Right ventricle myocardium superior (tissue), 1 donor: ENCODE measurements around the gene TMSB4X. TPM values are rescaled to one million over a fixed set of nuclear protein-coding genes. Genes with fewer than 3 reads are reported as not detected.
A peak's percentile ranks its signal among the peaks of the same experiment; 100 is the strongest.
"Not testable (repeated sequence)": the region's sequence is repeated elsewhere in the genome, so short reads cannot be mapped to it uniquely, and the experiment has no call there.

Experiments used
- ATAC-seq: fragments of 200-7000 bp; cut with Tn5 transposase; one replicate; pipeline ENCODE4 v1.9.1; 2020; ENCODE audit warnings: mild to moderate bottlenecking; ENCODE audit not compliant: poor library complexity
- DNase-seq: peaks from one replicate; pipeline ENCODE4 v3.0.0-alpha.2; 2020
- intact Hi-C: fragments of 100-400 bp; cut with DNase I; formaldehyde crosslinking; loops from one replicate; pipeline ENCODE4 v1.11.2; 2022
- total RNA-seq: library from RNA; stranded (reverse); fragmentation: NEBNext Ultra II Directional; extraction: Animal tissue kit (Norgen Biotek cat#: 25700); gene quantifications from one replicate; pipeline ENCODE4 v1.2.1, GENCODE V29; 2021
- donor health status: DM: no; HTN: yes; CAD: no; lungs with severe emphysema.

TMSB4X gene
- total RNA-seq, 1 donor from 2014 or later, result 875 TPM

DNA sequence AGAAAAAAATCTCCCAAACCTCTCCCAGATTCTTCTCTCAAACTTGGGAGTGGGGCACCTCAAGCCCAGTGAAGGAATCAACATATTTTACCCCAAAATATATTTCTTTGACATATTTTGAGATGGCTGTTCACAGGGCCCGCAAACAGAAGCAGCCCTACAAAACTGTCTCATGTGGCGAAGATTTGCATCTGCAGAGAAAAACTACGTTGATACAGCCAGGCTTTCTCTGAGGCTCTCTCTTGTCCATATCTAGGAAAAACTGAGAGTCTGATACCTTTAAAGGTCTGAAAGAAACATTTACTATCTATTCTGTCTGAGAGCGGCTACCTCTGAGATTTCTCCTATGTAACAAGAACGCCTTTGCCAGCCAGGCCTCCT, 23.3 kb upstream of the TMSB4X start:
- intact Hi-C loops, result no loop called here
- no peak for ATAC-seq
- DNase-seq, result no peak

DNA sequence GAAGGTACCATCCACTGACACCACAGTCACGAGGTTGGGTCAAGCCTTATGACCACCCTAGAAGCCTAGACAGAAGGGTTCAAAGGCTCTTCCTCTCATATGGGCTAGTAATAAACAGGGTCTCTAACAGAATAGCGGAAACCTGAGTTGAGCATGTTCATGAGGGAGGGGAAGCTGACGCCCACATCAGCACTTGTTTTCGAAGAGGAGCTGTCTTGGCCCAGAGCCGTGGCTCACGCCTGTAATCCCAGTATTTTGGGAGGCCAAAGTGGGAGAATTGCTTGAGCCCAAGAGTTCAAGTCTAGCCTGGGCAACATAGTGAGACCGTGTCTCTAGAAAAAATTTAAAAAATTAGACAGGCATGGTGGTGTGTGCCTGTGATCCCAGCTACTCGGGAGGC, 21.5 kb upstream of the TMSB4X start:
- DNase-seq (no peak), ATAC-seq (no peak)
- intact Hi-C loops, result no loop called here

DNA sequence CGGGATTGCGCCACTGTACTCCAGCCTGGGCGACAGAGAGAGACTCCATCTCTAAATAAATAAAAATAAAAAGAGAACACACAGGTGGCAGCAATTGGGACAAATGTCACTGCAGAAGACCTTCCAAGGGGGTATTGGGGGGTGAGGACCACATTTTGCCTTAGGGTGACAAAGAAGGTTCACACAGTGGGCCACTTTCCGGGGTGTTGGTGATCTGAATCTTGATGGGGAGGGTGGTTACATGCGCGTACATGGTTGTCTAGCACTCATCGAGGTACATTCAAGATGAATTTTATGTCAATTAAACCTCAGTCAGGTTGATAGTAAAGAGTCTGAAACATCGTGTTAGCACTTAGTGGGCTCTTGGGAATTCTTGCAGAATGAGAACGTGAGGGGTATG, 20.5 kb upstream of the TMSB4X start:
- ATAC-seq (no peak), DNase-seq (no peak)
- intact Hi-C loops, result no loop called here

DNA sequence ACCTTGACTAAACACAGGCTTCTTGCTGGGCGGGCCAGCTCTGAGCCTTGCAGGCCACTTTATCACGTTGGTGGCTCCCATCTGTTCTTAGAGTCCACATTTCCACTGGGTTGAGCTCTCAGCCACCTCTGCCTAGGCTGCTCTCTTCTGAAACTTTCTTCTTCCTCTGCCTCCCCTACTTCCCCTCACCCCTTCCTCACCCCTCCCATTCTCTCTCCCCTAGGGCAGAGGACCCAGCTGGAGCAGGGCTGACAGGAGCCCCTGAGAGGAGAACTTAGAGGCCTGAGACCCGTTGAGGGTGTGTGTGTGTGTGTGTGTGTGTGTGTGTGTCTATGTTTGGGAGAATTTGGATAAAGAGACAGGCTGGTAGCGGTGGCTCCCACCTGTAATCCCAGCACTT, 19.9 kb upstream of the TMSB4X start:
- intact Hi-C loops, result no loop called here
- ATAC-seq (no peak), DNase-seq (no peak)

DNA sequence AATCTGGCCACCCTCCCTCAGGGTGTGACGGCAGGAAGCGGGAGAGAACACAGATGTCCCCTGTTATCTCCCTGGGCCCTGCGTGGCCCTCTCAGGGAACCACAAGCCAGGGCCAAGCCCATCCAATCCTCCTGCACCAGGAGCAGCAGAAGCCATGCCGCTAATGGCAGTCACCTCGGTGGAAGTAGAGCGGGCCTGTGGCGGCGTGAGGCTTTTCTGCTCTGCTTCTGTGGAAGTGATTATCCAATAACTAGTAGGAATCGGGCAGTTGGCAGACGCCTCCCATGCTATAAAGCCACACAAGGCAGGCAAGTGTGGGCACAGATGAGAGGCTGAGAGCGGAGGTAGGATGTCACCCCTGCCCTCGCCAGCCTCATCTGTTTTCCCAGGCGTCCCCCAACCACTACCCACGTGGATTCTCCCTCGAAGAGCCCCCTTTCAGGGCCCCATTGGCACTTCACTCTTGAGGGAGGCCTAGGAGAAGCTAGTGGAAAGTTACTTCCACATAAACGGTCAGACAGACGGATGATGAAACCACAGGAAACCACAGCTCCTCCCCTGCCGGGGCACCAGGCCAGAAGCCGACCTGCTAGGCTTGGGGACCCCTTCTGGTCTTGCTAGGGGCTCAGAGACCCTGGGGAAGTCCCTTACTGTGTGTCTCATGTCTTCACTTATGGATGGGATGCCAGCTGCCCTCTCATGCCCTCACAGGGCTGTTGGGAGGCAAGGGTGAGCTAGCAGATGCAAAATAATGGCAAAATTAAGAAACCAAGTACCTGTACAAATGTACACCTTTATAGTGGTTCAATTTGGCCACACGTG, 18.8 kb upstream of the TMSB4X start:
- peak; percentile 77 for DNase-seq
- intact Hi-C loops, result no loop called here
- ATAC-seq, result peak; percentile 85

DNA sequence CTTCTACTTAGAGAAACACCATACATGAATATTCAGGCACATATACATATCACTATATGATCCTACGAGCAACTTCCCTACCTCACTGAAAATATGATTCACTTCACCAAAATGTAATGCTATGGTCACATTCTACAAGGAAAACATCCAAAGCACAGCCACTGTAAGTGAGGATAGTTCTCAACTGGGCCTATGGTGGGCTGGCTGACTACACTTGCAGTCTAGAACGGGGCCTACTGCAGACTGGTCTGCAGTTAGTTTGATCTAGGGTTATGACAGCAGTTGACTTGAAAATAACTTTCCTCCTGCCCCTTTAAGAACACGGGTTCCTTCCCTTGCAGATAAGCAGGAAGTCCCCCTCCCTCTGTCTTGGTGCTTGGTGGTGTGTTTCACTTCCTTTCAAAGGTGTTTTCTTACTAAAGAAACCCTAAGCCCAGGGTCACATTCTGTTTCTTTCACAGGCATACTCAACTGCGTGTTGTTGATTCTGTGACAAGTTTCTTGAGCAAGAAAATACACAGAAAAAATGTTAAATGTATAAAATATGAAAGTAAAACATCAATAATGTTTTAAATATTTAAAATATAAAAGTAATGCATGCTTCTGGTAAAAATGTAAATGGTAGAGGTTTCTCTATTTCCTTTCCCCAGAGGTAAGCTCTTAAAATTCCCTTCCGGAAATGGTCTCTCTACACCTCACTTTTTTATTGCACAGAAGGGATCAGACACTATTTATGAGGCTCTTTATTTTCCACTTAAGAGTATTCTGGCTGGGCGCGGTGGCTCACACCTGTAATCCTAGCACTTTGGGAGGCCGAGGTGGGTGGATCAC, 18.0 kb upstream of the TMSB4X start:
- ATAC-seq (peak; percentile 72), DNase-seq (no peak)
- intact Hi-C loops, result no loop called here

DNA sequence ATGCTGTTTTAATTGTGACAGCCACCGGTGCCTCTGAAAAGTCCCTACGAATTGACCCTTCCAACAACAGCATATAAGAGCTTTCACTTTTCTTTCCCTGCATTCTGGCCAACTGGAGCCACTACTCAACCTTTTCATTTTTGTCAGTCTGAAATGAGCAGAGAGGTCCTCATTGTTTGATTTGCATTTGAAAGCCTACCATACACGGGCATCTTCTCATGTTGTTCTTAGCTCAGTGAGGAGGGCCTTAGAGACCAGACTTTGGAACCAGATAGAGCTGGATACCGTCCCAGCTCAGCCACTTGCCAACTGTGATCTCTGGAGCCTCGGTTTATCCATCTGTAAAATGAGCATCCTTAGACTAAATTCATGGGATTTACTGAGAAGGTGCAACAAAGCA, 16.9 kb upstream of the TMSB4X start:
- ATAC-seq, result no peak
- intact Hi-C loops, result no loop called here
- no peak for DNase-seq

DNA sequence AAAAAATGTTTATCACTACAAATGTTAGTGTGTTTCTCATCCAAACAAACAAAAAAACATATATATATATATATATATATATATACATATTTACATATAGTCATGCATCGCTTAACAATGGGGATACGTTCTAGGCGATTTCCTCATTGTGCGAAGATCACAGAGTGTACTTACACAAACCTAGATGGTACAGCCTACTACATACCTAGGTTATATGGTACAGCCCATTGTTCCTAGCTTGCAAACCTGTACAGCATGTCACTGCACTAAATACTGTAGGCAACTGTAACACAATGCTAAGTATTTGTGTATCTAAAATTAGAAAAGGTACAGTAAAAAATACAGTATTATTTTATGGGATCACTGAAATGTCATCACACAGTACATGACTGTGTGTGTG, 16.4 kb upstream of the TMSB4X start:
- no peak for ATAC-seq
- intact Hi-C loops, result no loop called here
- DNase-seq, result no peak

DNA sequence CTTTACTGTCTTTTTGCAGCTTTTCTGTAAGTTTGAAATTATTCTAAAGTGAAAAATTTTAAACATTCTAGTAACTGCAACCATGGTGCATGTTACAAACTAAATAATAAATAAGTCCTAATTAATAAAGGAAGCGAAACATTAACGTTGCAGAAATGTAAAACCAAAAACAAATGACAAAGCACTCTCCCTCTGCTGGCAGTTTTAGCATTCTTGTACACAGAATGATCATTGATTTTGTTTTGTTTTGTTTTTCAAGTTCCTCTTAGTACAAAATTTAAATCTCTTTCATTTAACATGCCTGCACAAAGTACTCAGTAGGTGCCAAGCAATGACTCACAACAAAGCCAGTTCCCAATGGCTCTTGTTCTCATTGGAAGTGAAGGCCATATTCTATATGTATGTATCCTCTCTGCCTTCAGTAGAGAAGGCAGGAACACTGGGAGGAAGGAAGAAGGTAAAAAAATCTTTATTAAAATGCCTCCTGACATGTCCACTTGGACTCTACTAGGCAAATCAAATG, 13.7 kb upstream of the TMSB4X start:
- DNase-seq (no peak), ATAC-seq (no peak)
- intact Hi-C loops, result no loop called here

DNA sequence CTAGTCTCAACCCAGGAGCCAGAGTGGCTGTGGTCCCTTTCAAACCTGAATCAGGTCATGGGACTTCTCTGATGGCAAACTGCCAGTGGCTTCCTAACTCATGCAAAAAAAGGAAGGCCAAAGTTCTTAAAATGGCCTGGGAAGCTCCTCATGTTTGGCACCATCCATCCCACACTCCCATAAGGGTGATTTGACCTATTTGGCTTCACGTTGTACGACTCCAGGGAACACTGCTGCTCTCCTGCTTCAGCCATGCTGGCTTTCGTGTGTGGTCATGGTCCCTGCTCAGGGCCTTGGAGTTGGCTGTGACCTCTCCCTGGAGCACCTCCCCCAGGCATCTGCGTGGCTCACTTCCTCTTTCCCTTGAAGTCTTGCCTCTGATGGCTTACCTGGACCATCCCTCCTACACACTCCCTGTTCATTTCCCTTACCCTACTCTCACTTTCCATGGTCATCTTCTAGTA, 12.8 kb upstream of the TMSB4X start:
- ATAC-seq, result no peak
- intact Hi-C loops, result no loop called here
- DNase-seq, result no peak

DNA sequence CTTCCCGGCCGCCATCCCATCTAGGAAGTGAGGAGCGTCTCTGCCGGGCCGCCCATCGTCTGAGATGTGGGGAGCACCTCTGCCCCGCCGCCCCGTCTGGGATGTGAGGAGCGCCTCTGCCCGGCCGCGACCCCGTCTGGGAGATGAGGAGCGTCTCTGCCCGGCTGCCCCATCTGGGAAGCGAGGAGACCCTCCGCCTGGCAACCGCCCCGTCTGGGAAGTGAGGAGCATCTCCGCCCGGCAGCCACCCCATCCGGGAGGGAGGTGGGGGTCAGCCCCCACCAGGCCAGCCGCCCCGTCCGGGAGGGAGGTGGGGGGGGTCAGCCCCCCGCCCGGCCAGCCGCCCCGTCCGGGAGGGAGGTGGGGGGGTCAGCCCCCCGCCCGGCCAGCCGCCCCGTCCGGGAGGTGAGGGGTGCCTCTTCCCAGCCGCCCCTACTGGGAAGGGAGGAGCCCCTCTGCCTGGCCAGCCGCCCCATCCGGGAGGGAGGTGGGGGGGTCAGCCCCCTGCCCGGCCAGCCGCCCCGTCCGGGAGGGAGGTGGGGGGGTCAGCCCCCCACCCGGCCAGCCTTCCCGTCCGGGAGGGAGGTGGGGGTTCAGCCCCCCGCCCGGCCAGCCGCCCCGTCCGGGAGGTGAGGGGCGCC, 11.6 kb upstream of the TMSB4X start:
- DNase-seq, ATAC-seq, intact Hi-C loops: not testable (repeated sequence)

DNA sequence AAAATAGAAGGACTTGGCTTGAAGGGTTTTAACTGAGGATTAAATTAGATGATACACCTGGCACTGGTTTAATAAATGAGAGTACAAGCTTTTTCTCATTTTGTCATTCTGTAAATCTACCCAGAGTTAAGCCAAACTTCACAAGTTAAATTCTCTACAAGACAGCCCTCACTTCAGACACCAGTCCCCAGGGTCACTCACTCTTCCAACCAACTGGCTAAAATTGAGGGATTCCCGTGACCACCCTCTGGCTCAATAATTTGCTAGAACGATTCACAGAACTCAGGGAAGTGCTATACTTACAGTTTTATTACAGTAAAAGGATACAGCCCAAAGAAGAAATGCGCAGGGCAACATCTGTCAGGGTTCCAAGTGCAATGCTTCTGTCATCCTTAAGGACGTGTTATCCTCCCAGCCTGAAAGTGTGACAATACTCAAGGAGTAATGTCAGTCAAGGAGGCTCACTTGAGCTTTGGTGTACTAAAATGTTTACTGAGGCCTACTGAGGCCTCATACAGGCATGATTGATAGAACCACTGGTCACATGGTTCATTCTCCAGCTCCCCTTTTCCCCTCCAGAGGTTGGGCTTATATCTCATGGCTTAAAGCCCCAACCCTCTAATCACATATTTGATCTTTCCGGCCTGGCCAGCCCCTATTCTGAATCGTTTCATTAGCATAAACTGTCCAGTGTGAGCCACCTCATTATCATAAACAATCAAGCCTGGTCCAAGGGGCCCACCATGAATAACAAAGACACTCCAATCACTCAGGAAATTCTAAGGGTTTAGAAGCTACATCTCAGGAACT, 9.6 kb upstream of the TMSB4X start:
- intact Hi-C loops, result no loop called here
- DNase-seq (no peak), ATAC-seq (no peak)

DNA sequence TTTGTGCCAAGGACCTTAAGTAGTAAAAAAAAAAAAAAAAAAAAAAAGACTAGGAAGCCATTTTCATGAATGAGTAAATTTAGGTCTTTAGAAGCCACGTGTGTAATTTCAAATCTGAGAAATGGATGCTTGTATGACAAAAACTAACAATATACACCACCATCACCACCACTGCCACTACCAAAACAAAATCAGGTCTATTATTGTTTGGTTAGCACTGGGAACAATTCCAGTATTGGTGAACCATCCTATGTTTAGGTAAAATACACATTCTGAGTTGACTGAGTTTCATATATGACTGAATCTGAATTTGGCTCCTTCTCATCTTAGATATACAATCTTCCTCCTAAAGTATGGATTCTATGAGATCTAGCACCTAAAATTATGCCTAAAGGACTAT, 8.8 kb upstream of the TMSB4X start:
- intact Hi-C loops, result no loop called here
- ATAC-seq (no peak), DNase-seq (no peak)

DNA sequence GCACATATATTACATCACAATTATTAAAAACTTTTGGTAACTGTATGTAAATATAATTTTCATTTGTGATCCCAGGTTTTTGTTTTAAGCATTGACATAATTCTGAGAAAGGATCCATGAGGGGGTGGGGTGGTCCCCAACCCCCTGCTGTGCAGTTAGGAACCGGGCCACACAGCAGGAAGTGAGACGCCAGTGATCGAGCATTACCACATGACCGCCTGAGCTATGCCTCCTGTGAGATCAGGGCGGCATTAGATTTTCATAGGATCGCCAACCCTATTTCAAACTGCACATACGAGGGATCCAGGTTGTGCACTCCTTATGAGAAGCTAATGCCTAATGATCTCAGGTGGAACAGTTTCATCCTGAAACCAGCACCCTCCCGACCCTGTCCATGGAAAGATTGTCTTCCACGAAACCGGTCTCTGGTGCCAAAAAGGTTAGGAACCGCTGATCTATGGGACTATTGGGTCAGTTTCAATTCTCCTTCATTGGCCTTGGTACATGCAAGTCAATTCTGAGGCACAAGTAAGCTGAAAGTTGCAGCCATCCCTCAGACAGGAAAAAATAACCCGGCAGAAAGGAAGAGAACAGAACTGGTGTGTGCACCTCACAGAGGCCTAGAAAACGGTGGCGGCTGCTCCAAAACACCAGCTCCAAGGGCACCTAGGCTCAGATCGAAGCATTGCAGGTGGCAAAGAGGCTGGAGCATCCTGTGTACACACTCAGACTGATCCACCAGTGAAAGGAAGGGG, 7.0 kb upstream of the TMSB4X start:
- ATAC-seq (no peak), DNase-seq (no peak)
- intact Hi-C loops, result no loop called here

DNA sequence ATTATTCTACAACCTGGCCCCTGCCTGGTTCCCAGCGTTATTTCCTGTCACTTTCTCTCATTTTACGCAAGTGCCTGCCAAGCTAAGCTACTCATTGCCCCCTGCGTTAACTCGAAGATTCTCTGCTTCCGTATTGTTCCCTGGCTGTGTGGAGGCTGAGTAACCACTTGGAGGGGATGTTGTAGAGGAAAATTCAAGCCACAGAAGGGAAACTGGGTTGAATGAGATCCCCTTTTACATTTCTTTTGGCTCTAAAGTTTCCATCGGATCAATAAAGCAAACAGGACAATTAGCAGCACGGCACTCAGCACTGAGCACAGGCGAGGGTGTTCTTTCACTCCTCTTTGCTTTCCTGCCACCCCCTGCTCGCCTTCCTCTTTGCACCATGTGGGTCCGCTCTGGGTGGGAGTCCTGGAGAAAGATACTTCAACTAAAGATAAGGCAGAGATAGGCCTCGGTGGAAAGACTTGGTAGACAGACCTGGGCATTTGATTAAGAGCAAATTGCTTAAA, 4.2 kb upstream of the TMSB4X start:
- intact Hi-C loops, result loop anchor here (5.0 kb wide), 1 partner anchor 517 kb away; no protein-coding TSS in a partner anchor
- DNase-seq, result no peak

DNA sequence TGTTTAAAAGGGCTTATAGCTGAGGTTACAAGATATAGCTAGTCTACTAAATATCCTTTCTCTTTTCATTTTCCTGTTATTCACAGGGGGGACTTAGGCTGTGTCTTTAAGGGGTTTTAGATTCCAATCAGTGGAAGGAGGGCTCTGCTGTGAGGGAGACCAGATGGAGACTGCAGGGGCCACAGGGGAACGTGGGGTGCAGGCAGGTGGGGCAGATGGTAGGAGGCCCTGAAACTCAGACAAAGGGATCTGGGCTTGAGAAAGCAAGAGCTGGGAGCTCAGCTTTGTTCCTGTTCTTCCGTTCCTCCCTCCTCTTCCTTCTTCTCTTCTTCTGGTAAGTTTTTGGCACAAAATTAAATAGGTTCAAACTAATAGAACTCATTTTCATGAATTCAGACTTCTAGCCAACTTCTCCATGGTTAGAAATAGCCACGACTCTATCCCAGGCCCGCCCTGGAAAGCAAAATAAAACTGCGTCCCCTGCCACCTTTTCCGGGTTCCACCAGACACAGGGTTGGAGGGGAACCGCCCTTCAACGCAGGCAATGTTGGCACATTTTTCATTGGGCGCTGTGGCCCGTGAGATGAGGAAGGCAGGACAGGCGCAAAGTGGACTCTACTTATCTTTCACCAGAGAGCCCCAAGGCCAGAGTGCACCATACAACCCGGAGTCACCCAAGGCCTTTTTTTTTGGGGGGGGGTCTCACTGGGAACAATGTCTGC, 3.5 kb upstream of the TMSB4X start:
- peak; percentile 4 for ATAC-seq
- DNase-seq, result peak; percentile 56

More for the DNA sequence above, 4.2 kb upstream of the TMSB4X start:
- ATAC-seq, result peak; percentile 52

DNA sequence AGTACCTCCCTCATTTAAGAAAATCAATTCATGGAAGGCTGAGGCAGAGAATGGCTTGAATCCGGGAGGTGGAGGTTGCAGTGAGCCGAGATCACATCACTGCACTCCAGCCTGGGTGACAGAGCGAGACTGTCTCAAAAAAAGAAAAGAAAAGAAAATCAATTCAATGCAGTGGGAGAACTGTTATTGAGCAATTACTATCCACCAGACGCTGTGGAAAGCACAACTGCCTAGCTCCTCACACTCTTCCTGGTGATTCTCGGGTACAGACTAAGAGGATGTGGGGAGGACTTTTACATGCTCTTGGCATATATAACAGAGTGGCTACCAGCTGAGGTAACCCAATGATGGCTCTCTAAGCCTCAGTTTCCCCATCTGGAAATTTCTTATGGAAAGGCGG, 2.7 kb upstream of the TMSB4X start:
- DNase-seq, result no peak
- ATAC-seq, result no peak
- intact Hi-C loops, result loop anchor here (5.0 kb wide), 1 partner anchor 515 kb away; no protein-coding TSS in a partner anchor

More for the DNA sequence above, 3.5 kb upstream of the TMSB4X start:
- intact Hi-C loops, result loop anchor here (5.0 kb wide), 1 partner anchor 516 kb away; no protein-coding TSS in a partner anchor
